Mucosa of gallbladder (tissue), 1 donor: ENCODE measurements around the gene FLVCR2. TPM values are rescaled to one million over a fixed set of nuclear protein-coding genes. Genes with fewer than 3 reads are reported as not detected.
"Not testable (repeated sequence)": the region's sequence is repeated elsewhere in the genome, so short reads cannot be mapped to it uniquely, and the experiment has no call there.

ENCODE experiments used
- DNase-seq: peaks from one replicate; pipeline ENCODE4 v3.0.0-alpha.2; 2020; ENCODE audit warnings: low spot score
- total RNA-seq: library from RNA; stranded (reverse); gene quantifications from one replicate; pipeline ENCODE4 v1.2.1, GENCODE V29; 2021
- donor health status: DM: no; HTN: no; CAD: no.

The FLVCR2 gene
- total RNA-seq, 1 donor from 2014 or later: 8.7 TPM

DNA sequence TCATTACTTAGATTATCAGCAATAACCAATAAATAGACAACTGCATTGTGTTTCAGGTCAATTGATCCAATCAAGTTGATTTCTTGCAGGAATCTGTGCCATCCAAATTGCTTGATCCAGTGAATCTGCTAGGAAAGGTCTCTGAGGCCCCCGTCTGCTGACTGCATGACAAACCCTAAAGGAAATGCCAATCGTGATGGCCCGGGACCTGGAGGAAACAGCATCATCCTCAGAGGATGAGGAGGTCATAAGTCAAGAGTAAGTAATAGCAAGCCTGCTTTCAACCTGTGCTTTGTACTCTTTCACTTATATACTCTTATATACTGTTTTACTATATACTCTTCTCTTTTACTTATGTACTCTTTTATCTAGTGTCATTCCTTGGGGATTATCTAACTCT is 84.5 kb downstream of the FLVCR2 start:
- DNase-seq: no peak

DNA sequence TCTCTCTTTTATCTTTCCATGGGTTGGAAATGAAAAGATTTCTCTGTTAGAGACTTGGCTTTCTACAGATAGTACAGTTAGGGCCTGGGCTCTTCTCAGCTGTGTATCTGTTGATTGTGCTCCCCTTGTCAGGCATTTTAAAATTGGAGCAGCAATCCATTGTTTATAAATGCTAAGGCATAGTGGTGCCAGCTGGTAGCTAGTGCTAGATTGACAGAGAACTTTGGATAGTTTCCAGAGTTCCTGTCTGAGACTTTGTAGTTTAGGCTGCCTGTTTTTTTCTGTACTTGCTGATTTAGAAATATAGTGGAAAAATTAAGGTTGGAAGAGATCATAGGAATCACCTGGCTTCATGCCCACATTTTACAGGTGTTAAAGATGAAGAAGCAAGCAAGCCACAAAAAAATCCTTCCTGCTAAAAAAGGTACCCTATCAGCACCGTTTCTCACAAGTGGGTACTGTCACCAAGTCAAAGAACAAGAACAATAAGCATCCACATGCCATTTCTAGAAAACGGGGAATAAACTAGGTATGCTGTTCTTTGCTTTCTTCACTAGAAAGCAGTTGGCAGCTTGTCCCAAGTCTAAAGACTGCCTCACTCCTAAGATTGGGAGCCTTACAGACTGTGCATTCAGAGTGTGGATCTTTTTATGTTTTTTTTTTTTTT is 88.8 kb downstream of the FLVCR2 start:
- DNase-seq: no peak

- DNase-seq: no peak
These were observed 94.3 kb downstream of the FLVCR2 start for GRCh38 chr14:75672605-75673192.

GRCh38 chr14:75673345-75674035 is 95.1 kb downstream of the FLVCR2 start:
- no peak for DNase-seq

DNA sequence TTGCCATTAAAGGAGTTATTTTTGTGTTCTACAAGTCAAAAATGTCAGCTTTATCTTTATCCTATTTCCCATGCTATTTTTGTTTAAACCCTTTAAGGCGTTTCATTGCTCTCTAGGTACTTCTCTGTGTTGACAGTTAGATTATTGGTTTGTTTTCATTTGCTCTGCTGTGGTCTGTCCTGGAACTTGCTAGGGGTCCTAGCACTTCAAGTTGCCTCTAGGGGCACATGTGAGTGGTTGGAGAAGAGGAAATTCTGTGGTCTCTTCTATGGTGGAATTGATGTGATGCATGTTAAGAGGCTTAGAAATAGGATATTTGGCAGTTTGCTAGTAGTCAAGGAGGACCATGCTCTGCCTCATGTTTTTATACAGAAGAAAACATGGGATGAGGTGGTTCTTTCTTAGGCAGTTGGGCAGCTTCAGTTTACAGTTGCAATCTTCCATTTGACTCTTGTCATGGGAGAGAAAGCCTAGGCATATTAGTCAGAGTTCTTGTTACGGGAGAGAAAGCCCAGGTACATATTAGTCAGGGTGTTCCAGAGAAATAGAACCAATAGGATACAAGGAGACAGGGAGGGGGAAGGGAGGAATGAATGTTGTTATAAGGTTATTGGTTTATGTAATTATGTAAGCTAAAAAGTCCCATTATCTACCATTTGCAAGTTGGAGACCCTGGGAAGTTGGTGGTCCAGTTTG is 97.0 kb downstream of the FLVCR2 start:
- no peak for DNase-seq

- no peak for DNase-seq
These were observed 107.5 kb downstream of the FLVCR2 start for GRCh38 chr14:75685910-75686309.

- no peak for DNase-seq
These were observed 110.6 kb downstream of the FLVCR2 start for GRCh38 chr14:75689012-75689411.

DNA sequence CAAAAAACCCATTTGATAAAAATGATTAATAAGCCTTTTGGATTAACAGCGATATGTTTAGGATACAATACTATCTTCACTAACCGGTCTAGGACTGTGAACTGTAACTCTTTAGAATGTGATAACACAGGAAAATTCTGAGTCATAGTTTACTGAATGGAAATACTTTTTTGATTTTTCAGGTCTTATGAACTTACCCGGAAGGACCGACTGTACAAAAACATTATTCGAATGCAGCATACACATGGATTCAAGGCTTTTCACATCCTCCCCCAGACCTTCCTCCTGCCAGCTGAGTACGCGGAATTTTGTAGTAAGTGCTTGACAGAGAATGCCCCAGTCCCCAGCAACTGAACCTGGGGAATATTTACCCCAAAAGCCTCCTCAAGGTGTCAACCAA is 111.6 kb downstream of the FLVCR2 start:
- DNase-seq: no peak

DNA sequence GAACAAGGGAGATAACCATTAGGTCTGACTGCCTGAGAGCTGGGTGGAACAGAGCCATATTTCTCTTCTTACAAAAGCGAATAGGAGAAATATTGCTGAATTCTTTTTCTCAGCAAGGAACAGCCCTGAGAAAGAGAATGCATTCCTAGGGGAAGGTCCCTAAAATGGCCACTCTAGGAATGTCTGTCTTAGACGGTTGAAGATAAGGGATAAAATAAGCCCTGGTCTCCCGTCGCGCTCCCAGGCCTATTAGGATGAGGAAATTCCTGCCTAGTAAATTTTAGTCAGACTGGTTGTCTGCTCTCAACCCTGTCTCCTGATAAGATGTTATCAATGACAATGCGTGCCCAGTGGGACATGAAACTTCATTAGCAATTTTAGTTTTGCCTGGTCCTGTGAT is 116.6 kb downstream of the FLVCR2 start:
- not testable (repeated sequence) for DNase-seq

DNA sequence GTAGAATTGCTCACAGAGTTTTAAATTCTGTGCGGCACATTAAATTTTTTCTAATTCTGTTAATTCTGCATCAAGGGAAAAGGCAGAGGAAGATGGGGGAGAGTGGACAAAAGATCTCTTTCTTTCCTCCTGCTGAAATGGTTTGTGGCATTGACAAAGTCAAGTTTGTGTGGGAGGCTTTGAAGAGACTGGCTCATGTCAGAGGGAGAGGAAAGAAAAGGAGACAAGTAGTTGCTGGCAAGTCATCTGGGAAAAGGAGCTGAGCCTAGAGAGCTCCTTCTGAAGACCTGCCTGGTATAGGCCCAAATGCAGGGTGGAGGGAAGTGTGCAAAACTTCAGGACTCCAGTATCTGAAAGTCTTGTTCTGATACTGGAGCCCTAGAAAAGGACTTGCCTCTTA is 119.0 kb downstream of the FLVCR2 start:
- DNase-seq: no peak

Other genes with a start within 250 kb of the FLVCR2 start
- 43.0 TPM for gene JDP2, start 150.6 kb upstream of the FLVCR2 start, total RNA-seq
- 5.7 TPM for gene BATF, start 56.2 kb upstream of the FLVCR2 start, total RNA-seq
- gene ERG28, start 82.3 kb downstream of the FLVCR2 start, total RNA-seq: 37.2 TPM
- gene TTLL5, start 82.6 kb downstream of the FLVCR2 start, total RNA-seq: 30.1 TPM